Memory B cell (primary cell): ENCODE measurements around the gene NEDD4L.
A peak's percentile ranks its signal among the peaks of the same experiment; 100 is the strongest.
"Not testable (repeated sequence)": the region's sequence is repeated elsewhere in the genome, so short reads cannot be mapped to it uniquely, and the experiment has no call there.

Experiments used
- ATAC-seq: fragments of 150-1000 bp; cut with Tn5 transposase; 2 replicates; pipeline ENCODE4 v1.10.0; 2021; ENCODE audit warnings: low read depth, mild to moderate bottlenecking, moderate library complexity
- DNase-seq, 2 donors: peaks; one replicate each; pipeline ENCODE4 v3.0.0; 2022; ENCODE audit warnings: low spot score in 2 of 2
- H3K27ac Mint-ChIP-seq: one replicate; pipeline ENCODE4 v1.8.0; 2022; ENCODE audit warnings: mild to moderate bottlenecking, moderate library complexity, mixed read lengths
- H3K27me3 Mint-ChIP-seq: one replicate; pipeline ENCODE4 v1.8.0; 2022; ENCODE audit warnings: mixed read lengths
- H3K36me3 Mint-ChIP-seq: one replicate; pipeline ENCODE4 v1.8.0; 2022; ENCODE audit warnings: mild to moderate bottlenecking, mixed read lengths
- H3K4me1 Mint-ChIP-seq: one replicate; pipeline ENCODE4 v1.8.0; 2022; ENCODE audit warnings: mixed read lengths
- H3K4me3 Mint-ChIP-seq: one replicate; pipeline ENCODE4 v1.8.0; 2022; ENCODE audit warnings: mild to moderate bottlenecking, moderate library complexity, mixed read lengths
- H3K9me3 Mint-ChIP-seq: one replicate; pipeline ENCODE4 v1.8.0; 2022; ENCODE audit warnings: mixed read lengths

NEDD4L gene

GRCh38 chr18:58162127-58162526 is 118.1 kb downstream of the NEDD4L start:
- ATAC-seq (no peak), DNase-seq (no peak)
- Mint-ChIP-seq H3K36me3 (peaks cover 5% of the 10 kb centered on the region), H3K27ac (no peak overlapping the region), H3K4me3 (no peak overlapping the region), H3K27me3 (no peaks in the 10 kb centered on the region), H3K9me3 (no peaks in the 10 kb centered on the region), H3K4me1 (peaks cover 3% of the 10 kb centered on the region)

GRCh38 chr18:58163004-58163590 is 119.1 kb downstream of the NEDD4L start:
- DNase-seq = no peak
- H3K27ac Mint-ChIP-seq = no peak overlapping the region
- peaks cover 7% of the 10 kb centered on the region for H3K36me3 Mint-ChIP-seq
- H3K4me3 Mint-ChIP-seq = no peak overlapping the region
- H3K27me3 Mint-ChIP-seq = no peaks in the 10 kb centered on the region
- no peaks in the 10 kb centered on the region for H3K9me3 Mint-ChIP-seq
- no peak for ATAC-seq
- H3K4me1 Mint-ChIP-seq = peaks cover 3% of the 10 kb centered on the region

DNA sequence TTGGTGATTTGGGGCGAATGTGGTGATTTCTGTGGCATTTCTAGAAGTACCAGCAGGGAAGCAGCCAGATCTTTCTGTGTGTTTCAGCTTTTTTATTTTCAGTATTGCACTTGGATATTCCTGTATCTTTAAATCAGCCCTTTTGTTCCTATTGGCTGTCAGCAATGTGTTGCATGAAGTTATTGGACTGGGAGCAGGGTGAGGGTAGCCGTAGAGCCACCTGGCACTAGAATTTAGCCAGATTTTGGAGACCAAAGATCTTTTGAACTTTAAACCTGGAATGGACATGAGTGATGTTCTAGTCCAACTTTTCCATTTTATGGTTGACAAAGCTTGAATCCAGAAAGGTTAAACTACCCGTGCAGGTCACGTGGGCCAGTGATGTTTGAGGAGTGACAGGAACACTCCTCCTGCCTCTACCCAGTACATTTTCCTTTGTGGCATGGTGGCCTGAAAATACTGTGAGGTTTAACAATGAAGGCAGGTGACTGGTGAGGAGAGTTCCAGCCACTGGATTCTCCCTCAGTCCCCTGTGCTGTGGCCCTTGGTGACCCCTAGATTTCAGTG is 122.3 kb downstream of the NEDD4L start:
- no peak overlapping the region for H3K4me3 Mint-ChIP-seq
- peaks cover 10% of the 10 kb centered on the region for H3K36me3 Mint-ChIP-seq
- H3K27ac Mint-ChIP-seq = no peak overlapping the region
- ATAC-seq = no peak
- no peak for DNase-seq
- H3K27me3 Mint-ChIP-seq = no peaks in the 10 kb centered on the region
- no peaks in the 10 kb centered on the region for H3K9me3 Mint-ChIP-seq
- peaks cover 3% of the 10 kb centered on the region for H3K4me1 Mint-ChIP-seq

DNA sequence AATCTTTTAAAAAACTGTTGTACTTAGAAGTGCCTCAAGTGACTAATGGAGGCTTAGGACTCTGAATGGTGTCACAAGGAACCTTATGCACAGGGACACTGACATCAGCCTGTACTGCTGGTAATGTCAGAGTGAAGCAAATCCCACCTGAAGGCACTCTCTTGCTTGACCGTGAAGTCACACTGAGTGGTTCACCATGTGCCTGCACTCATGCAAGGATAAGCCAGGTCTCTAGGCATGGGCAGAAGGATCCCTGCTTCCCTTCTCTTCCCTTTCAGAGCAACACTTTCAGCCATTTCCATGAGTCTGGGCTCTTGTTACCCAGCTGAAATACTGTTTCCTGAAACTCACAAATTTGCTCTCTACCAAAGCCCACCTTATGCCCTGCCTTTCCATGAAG is 123.0 kb downstream of the NEDD4L start:
- ATAC-seq = no peak
- H3K4me3 Mint-ChIP-seq = no peak overlapping the region
- no peak overlapping the region for H3K27ac Mint-ChIP-seq
- peaks cover 11% of the 10 kb centered on the region for H3K36me3 Mint-ChIP-seq
- H3K4me1 Mint-ChIP-seq = peaks cover 3% of the 10 kb centered on the region
- H3K9me3 Mint-ChIP-seq = no peaks in the 10 kb centered on the region
- DNase-seq = no peak
- no peaks in the 10 kb centered on the region for H3K27me3 Mint-ChIP-seq

- H3K4me1 Mint-ChIP-seq = peaks cover 3% of the 10 kb centered on the region
- ATAC-seq (no peak), DNase-seq (no peak)
- no peak overlapping the region for H3K4me3 Mint-ChIP-seq
- H3K9me3 Mint-ChIP-seq = no peaks in the 10 kb centered on the region
- no peak overlapping the region for H3K27ac Mint-ChIP-seq
- H3K36me3 Mint-ChIP-seq = peaks cover 8% of the 10 kb centered on the region
- no peaks in the 10 kb centered on the region for H3K27me3 Mint-ChIP-seq
These were observed 124.2 kb downstream of the NEDD4L start for GRCh38 chr18:58168221-58168620.

DNA sequence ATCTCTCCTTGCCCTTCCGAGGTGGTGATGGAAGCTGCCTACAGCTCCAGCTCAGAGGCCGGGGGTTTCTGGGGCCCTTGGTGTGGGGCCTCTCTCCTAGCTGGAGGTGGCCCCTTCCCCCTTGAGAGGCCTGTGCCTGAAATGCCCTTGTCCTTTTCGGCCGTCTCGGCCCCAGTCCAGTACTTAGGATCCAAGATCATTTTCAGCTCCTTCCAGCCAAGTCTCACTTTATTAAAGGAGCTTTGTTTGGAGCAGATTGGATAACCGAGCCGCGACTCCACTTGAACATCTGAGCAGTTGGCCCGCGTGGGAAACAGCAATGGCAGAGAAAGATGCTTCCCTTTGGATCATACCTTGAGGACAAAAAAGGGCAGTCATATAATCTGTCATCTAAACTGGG is 125.0 kb downstream of the NEDD4L start:
- peaks cover 8% of the 10 kb centered on the region for H3K36me3 Mint-ChIP-seq
- H3K9me3 Mint-ChIP-seq = no peaks in the 10 kb centered on the region
- peaks cover 3% of the 10 kb centered on the region for H3K4me1 Mint-ChIP-seq
- ATAC-seq (no peak), DNase-seq (no peak)
- no peak overlapping the region for H3K4me3 Mint-ChIP-seq
- H3K27me3 Mint-ChIP-seq = no peaks in the 10 kb centered on the region
- no peak overlapping the region for H3K27ac Mint-ChIP-seq

DNA sequence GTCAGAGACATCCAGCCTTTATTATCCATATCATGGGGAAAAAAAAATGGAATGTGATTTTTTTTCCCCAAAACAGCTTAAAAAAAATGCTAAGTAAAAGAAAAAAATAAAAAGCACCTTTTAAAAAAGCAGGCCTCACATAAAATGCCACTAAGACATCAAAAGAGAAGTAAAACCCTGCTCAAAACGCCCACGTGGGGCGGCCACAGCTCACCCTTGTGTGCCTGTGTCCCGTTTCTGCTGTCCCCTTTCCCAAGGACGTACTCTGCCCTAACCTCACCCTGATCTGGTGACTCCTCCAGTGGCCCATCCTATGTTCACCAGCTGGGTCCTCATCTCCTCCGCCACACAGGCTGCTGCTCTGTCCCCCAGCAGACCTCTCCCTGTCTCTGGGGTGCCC is 125.4 kb downstream of the NEDD4L start:
- no peaks in the 10 kb centered on the region for H3K27me3 Mint-ChIP-seq
- no peak for ATAC-seq
- no peak for DNase-seq
- no peak overlapping the region for H3K27ac Mint-ChIP-seq
- no peaks in the 10 kb centered on the region for H3K9me3 Mint-ChIP-seq
- no peak overlapping the region for H3K4me3 Mint-ChIP-seq
- H3K4me1 Mint-ChIP-seq = peaks cover 3% of the 10 kb centered on the region
- H3K36me3 Mint-ChIP-seq = peaks cover 8% of the 10 kb centered on the region

GRCh38 chr18:58170036-58170435 is 126.0 kb downstream of the NEDD4L start:
- H3K27me3 Mint-ChIP-seq, ATAC-seq, DNase-seq, H3K27ac Mint-ChIP-seq, H3K9me3 Mint-ChIP-seq, H3K4me1 Mint-ChIP-seq, H3K4me3 Mint-ChIP-seq, H3K36me3 Mint-ChIP-seq: not testable (repeated sequence)

DNA sequence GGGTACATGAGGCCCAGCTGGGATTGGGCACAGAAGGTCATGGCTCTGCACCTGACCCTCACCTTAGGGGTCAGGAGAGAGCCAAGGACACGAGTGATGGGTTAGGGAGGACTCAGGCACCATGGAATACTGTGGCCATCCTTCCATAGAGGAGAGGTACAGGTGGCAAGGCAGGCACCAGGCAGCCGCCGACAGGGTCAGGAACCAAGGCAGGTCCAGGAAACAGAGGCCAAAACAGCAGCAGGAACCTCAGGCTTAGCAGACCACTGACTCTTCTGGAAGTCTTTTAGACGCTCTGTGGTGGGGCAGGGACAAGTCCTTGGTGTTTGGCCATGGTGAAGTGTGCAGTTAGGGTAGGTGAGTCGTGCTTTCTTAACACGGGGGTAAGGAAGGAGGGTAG is 128.0 kb downstream of the NEDD4L start:
- Mint-ChIP-seq H3K4me1 (peaks cover 8% of the 10 kb centered on the region), H3K4me3 (no peak overlapping the region), H3K27ac (no peak overlapping the region), H3K36me3 (peaks cover 8% of the 10 kb centered on the region), H3K27me3 (no peaks in the 10 kb centered on the region), H3K9me3 (no peaks in the 10 kb centered on the region)
- ATAC-seq (no peak), DNase-seq (no peak)

DNA sequence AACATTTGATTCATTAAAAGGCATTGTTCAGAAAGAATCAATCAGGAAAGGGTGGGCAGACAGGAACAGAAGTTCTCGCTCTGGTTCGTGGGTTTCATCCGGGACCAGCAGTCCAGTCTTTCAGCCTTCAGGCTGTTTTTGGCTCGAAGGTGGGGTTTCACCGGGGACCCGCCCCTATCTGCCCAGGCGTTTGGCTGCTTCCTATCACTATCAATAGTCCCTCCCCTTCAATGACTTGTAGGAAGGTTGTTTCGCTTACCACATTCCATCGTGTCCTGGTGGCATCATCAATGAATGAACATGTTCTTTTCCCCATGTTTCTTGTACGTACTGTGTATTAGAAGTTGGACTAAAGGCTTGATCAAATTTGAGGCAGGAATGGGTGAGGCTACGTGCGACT is 130.3 kb downstream of the NEDD4L start:
- DNase-seq = no peak
- no peak overlapping the region for H3K4me3 Mint-ChIP-seq
- H3K27me3 Mint-ChIP-seq = no peaks in the 10 kb centered on the region
- no peak overlapping the region for H3K27ac Mint-ChIP-seq
- H3K4me1 Mint-ChIP-seq = peaks cover 8% of the 10 kb centered on the region
- H3K36me3 Mint-ChIP-seq = peaks cover 6% of the 10 kb centered on the region
- no peaks in the 10 kb centered on the region for H3K9me3 Mint-ChIP-seq
- ATAC-seq = no peak

DNA sequence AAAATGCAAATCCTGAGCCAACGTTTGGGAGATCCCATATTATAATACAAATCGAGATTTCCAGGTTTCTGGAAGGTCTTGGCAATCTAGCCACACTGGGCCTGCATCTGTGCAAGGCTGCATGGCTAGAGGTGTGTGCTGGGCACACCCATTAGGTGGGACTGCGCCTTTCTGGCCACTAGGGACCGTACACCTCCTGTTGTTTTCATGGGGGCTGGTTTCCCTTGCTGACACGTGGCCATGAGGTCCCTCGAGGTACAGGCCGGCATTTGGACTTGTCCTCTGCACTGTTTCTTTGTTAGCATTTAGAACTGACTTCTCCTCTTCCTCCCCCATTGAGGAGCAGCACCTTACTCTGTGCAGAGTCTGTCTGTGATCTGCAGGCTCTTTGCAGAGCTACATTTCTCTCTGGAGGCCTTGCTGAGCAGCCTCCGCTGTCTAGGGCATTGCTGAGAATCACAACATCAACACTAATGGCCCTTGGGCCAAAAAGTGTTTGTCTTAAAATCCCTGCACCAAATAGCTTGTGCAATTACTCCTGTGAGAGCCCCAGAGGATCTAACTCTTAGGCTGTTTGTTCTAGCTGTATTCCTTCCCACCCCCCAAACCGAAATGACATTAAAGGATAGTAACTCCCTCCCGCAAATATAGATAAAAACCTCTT is 131.2 kb downstream of the NEDD4L start:
- ATAC-seq = peak; percentile 63
- Mint-ChIP-seq H3K4me3 (no peak overlapping the region), H3K4me1 (peaks cover 5% of the 10 kb centered on the region), H3K36me3 (peaks cover 4% of the 10 kb centered on the region), H3K9me3 (no peaks in the 10 kb centered on the region), H3K27ac (no peak overlapping the region), H3K27me3 (no peaks in the 10 kb centered on the region)
- no peak for DNase-seq

GRCh38 chr18:58175786-58176176 is 131.8 kb downstream of the NEDD4L start:
- H3K27ac Mint-ChIP-seq = no peak overlapping the region
- DNase-seq (no peak), ATAC-seq (no peak)
- H3K9me3 Mint-ChIP-seq = no peaks in the 10 kb centered on the region
- no peaks in the 10 kb centered on the region for H3K27me3 Mint-ChIP-seq
- H3K4me1 Mint-ChIP-seq = peaks cover 7% of the 10 kb centered on the region
- no peak overlapping the region for H3K4me3 Mint-ChIP-seq
- H3K36me3 Mint-ChIP-seq = peaks cover 4% of the 10 kb centered on the region

DNA sequence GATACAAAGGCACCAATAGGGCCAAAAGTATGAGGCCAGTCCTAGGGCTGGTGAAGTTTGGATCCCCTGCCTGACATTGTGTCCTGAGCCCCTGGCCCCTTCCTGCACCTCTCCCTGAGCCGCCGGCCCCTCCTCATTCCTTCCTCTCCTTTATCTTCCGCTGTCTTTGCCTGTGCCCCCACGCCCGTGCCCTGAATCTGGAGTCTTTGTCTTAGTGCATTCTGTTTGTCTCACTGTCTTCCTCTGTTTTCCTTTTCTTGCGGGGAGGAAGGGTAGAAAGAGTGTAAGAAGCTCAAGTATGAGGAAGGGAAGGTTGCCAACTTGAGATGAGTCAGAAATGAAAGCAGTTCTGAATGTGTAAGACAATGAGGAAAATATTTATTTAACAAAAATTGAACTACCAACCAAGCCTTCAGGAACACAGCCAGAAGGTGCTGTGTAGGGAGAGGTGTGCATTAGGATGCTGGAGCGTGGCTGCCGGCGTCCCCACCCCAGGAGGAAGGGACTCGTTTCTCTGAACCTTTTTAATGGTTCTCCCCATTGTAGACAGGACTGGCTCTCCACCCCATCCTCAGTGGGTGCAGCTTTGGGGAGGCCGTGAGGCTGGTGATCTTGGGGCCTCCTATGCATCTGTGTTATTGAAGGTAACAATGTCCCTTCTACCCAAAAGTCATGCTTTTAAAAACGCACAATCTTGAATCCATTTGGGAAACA is 133.1 kb downstream of the NEDD4L start:
- Mint-ChIP-seq H3K4me3 (no peak overlapping the region), H3K4me1 (peaks cover 9% of the 10 kb centered on the region), H3K9me3 (no peaks in the 10 kb centered on the region), H3K36me3 (no peaks in the 10 kb centered on the region), H3K27ac (no peak overlapping the region), H3K27me3 (no peaks in the 10 kb centered on the region)
- ATAC-seq = no peak
- no peak for DNase-seq

DNA sequence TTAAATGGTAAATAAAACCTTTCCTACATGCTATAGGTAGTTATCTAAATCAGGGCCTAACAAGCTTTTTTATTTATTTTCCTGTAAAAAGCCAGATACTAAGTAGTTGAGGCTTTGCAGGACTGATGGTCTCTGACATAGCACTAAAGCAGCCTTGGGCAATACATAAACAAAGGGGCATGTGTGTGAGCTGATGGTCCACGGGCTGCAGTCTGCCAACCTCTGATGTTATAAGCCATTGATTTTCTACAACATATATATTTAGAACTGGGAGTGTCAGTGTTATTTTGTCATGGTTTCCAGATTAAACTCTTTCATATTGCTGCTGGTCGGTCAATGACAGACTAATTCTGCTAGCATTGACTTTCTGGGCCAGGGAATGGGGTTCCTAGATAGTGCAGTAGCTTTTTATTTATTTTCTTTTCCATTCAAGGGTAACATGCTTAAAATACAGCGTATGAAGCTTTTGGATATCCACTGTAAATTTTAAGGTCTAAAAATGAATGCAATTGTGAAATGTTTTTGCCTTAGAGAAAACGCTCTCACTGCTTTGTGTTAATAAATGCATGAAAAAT is 134.0 kb downstream of the NEDD4L start:
- H3K4me3 Mint-ChIP-seq = no peak overlapping the region
- H3K36me3 Mint-ChIP-seq = no peaks in the 10 kb centered on the region
- ATAC-seq (no peak), DNase-seq (no peak)
- no peaks in the 10 kb centered on the region for H3K27me3 Mint-ChIP-seq
- no peak overlapping the region for H3K27ac Mint-ChIP-seq
- no peaks in the 10 kb centered on the region for H3K9me3 Mint-ChIP-seq
- H3K4me1 Mint-ChIP-seq = peaks cover 9% of the 10 kb centered on the region
